Measurements from ENCODE around the gene L3MBTL4. TPM values are rescaled to one million over a fixed set of nuclear protein-coding genes. Genes with fewer than 3 reads are reported as not detected.

L3MBTL4 gene
- total and polyA plus RNA-seq, 4 donors, result 3.9 to 11.5 (median 6.5) TPM

- no peaks in the 10 kb centered on the region for H3K36me3 ChIP-seq (ENCODE audit: control insufficient read depth, insufficient read depth, low read length)
- H3K27me3 ChIP-seq (ENCODE audit: control insufficient read depth, insufficient read depth, low read length), result no peaks in the 10 kb centered on the region
- H3K4me3 ChIP-seq (ENCODE audit: low read depth, low read length), result no peak overlapping the region
- H3K4me1 ChIP-seq (ENCODE audit: control insufficient read depth, insufficient read depth, low read length), result no peaks in the 10 kb centered on the region
- no peak for DNase-seq (ENCODE audit: low read depth in 4 of 6, low spot score in 6 of 6)
- no peaks in the 10 kb centered on the region for H3K9me3 ChIP-seq (ENCODE audit: control insufficient read depth, insufficient read depth, low read length)
- H3K27ac ChIP-seq (ENCODE audit: low read depth, low read length), result no peak overlapping the region
- 89% methylated on average over 4 of the region's 4 CpGs for WGBS (ENCODE audit: insufficient coverage)
Observed at GRCh38 chr18:5977022-5977421, 437.7 kb downstream of the L3MBTL4 start.

DNA sequence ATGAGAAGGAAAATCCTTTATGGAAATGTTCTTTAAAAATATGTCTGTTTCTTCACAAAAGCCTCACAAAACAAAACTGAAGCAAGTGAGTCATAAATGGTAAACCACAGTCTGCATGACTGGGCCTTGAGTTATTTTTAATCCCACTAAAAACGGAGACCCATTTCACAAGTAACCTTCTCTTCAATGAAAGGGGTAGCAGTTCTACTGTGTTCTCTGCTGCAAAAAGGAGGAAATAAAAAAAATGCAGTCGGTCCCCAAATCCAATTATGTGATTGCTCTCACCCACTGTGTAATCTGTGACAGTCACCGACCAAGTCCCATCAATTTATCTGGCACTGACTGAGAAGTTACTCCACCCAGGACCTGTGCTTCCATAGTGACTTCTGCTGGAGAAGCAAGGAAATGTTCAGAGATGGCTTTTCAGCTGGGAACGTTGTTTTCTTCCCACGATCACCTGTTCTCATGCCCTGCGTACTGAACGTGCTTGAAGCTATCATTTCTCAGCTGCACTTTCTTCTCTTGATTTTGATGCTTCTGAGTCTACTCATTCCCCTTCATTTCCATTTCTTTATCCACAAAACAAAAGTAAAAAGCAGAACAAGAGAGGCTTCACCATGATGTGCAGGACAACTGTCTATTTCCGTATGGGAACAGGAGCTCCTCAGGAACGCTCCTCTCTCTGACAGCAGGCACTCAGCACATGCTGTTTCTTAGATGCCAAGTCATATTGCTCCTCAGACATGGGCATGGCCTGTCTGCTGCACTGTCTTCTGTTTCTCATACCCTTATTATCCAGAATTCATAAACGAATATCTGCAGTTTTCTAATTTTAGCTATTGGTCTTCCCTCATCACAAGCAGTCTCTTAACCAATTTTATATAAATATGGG, 439.4 kb downstream of the L3MBTL4 start:
- 75% methylated on average over 6 of the region's 10 CpGs for WGBS (ENCODE audit: insufficient coverage)
- DNase-seq (ENCODE audit: low read depth in 4 of 6, low spot score in 6 of 6), result no peak
- H3K9me3 ChIP-seq (ENCODE audit: control insufficient read depth, insufficient read depth, low read length), result no peaks in the 10 kb centered on the region
- no peak overlapping the region for H3K4me3 ChIP-seq (ENCODE audit: low read depth, low read length)
- no peak overlapping the region for H3K27ac ChIP-seq (ENCODE audit: low read depth, low read length)
- H3K27me3 ChIP-seq (ENCODE audit: control insufficient read depth, insufficient read depth, low read length), result no peaks in the 10 kb centered on the region
- no peaks in the 10 kb centered on the region for H3K4me1 ChIP-seq (ENCODE audit: control insufficient read depth, insufficient read depth, low read length)
- H3K36me3 ChIP-seq (ENCODE audit: control insufficient read depth, insufficient read depth, low read length), result no peaks in the 10 kb centered on the region

DNA sequence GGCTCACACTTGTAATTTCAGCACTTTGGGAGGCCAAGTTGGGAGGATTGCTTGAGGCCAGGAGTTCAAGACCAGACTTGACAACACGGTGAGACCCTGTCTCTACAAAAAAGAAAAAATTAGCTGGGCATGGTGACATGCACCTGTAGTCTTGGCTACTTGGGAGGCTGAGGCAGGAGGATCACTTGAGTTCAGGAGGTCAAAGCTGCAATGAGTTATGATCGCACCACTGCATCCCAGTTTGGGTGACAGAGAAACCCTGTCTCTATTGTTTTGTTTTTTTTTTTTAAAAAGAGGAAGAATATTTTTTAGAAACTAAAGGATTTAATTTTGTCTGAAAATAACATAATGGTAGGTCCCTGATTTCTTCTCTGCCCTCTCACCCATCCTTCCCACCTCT, 440.0 kb downstream of the L3MBTL4 start:
- WGBS (ENCODE audit: insufficient coverage), result 100% methylated on average over 1 of the region's 2 CpGs
- Histone ChIP-seq H3K4me3 (ENCODE audit: low read depth, low read length) (no peak overlapping the region), H3K27ac (ENCODE audit: low read depth, low read length) (no peak overlapping the region), H3K27me3 (ENCODE audit: control insufficient read depth, insufficient read depth, low read length) (no peaks in the 10 kb centered on the region), H3K9me3 (ENCODE audit: control insufficient read depth, insufficient read depth, low read length) (no peaks in the 10 kb centered on the region), H3K36me3 (ENCODE audit: control insufficient read depth, insufficient read depth, low read length) (no peaks in the 10 kb centered on the region), H3K4me1 (ENCODE audit: control insufficient read depth, insufficient read depth, low read length) (peaks cover 5% of the 10 kb centered on the region)
- no peak for DNase-seq (ENCODE audit: low read depth in 4 of 6, low spot score in 6 of 6)

- H3K27me3 ChIP-seq (ENCODE audit: control insufficient read depth, insufficient read depth, low read length), result no peaks in the 10 kb centered on the region
- no peaks in the 10 kb centered on the region for H3K9me3 ChIP-seq (ENCODE audit: control insufficient read depth, insufficient read depth, low read length)
- peaks cover 3% of the 10 kb centered on the region for H3K36me3 ChIP-seq (ENCODE audit: control insufficient read depth, insufficient read depth, low read length)
- peak in 1 of 6 donors; percentile 64 for DNase-seq (ENCODE audit: low read depth in 4 of 6, low spot score in 6 of 6)
- no peak overlapping the region for H3K4me3 ChIP-seq (ENCODE audit: low read depth, low read length)
- no peak overlapping the region for H3K27ac ChIP-seq (ENCODE audit: low read depth, low read length)
- WGBS (ENCODE audit: insufficient coverage), result 94% methylated on average over 2 of the region's 3 CpGs
- H3K4me1 ChIP-seq (ENCODE audit: control insufficient read depth, insufficient read depth, low read length), result peaks cover 15% of the 10 kb centered on the region
Observed at GRCh38 chr18:5973099-5973498, 441.6 kb downstream of the L3MBTL4 start.

GRCh38 chr18:5972298-5972697, 442.4 kb downstream of the L3MBTL4 start:
- peaks cover 15% of the 10 kb centered on the region for H3K4me1 ChIP-seq (ENCODE audit: control insufficient read depth, insufficient read depth, low read length)
- DNase-seq (ENCODE audit: low read depth in 4 of 6, low spot score in 6 of 6), result no peak
- 81% methylated on average over 3 of the region's 7 CpGs for WGBS (ENCODE audit: insufficient coverage)

GRCh38 chr18:5969989-5970403, 444.7 kb downstream of the L3MBTL4 start:
- WGBS (ENCODE audit: insufficient coverage), result 24% methylated on average over 3 of the region's 3 CpGs
- H3K4me3 ChIP-seq (ENCODE audit: low read depth, low read length), result no peak overlapping the region
- H3K9me3 ChIP-seq (ENCODE audit: control insufficient read depth, insufficient read depth, low read length), result no peaks in the 10 kb centered on the region
- H3K36me3 ChIP-seq (ENCODE audit: control insufficient read depth, insufficient read depth, low read length), result peaks cover 3% of the 10 kb centered on the region
- H3K27ac ChIP-seq (ENCODE audit: low read depth, low read length), result peak overlapping the region; percentile 42
- DNase-seq (ENCODE audit: low read depth in 4 of 6, low spot score in 6 of 6), result peak in 4 of 6 donors; percentile 22 to 75 (median 50)
- H3K4me1 ChIP-seq (ENCODE audit: control insufficient read depth, insufficient read depth, low read length), result peaks cover 20% of the 10 kb centered on the region
- no peaks in the 10 kb centered on the region for H3K27me3 ChIP-seq (ENCODE audit: control insufficient read depth, insufficient read depth, low read length)

More at GRCh38 chr18:5972298-5972697, 442.4 kb downstream of the L3MBTL4 start:
- Histone ChIP-seq H3K36me3 (ENCODE audit: control insufficient read depth, insufficient read depth, low read length) (peaks cover 3% of the 10 kb centered on the region), H3K27ac (ENCODE audit: low read depth, low read length) (no peak overlapping the region), H3K27me3 (ENCODE audit: control insufficient read depth, insufficient read depth, low read length) (no peaks in the 10 kb centered on the region), H3K9me3 (ENCODE audit: control insufficient read depth, insufficient read depth, low read length) (no peaks in the 10 kb centered on the region), H3K4me3 (ENCODE audit: low read depth, low read length) (no peak overlapping the region)

- H3K36me3 ChIP-seq (ENCODE audit: control insufficient read depth, insufficient read depth, low read length), result peaks cover 3% of the 10 kb centered on the region
- peaks cover 20% of the 10 kb centered on the region for H3K4me1 ChIP-seq (ENCODE audit: control insufficient read depth, insufficient read depth, low read length)
- H3K4me3 ChIP-seq (ENCODE audit: low read depth, low read length), result no peak overlapping the region
- peak overlapping the region; percentile 42 for H3K27ac ChIP-seq (ENCODE audit: low read depth, low read length)
- 84% methylated on average over 13 of the region's 16 CpGs for WGBS (ENCODE audit: insufficient coverage)
- H3K9me3 ChIP-seq (ENCODE audit: control insufficient read depth, insufficient read depth, low read length), result no peaks in the 10 kb centered on the region
- DNase-seq (ENCODE audit: low read depth in 4 of 6, low spot score in 6 of 6), result peak in 2 of 6 donors; percentile 15 to 61
- H3K27me3 ChIP-seq (ENCODE audit: control insufficient read depth, insufficient read depth, low read length), result no peaks in the 10 kb centered on the region
Observed at GRCh38 chr18:5969355-5969988, 445.2 kb downstream of the L3MBTL4 start.

DNA sequence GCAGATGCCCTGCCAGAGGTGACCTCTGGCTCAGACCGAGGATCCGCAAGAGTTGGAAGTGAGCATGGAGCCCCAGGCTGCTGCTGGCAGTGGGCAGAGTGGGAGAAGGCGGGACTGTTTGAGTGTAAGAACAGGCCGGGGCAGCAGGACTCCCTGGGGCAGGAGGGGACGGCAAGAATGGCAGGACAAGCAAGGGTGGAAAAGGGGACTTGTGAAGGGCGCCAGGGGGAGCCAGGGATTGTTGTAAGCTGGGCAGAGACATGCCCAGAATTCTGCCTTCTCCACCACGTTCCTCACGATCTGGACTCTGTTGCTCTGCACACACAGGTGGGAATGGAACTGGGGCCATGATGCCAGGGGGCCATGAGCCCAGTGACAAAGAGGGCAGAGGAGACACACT, 447.0 kb downstream of the L3MBTL4 start:
- H3K27ac ChIP-seq (ENCODE audit: low read depth, low read length), result no peak overlapping the region
- DNase-seq (ENCODE audit: low read depth in 4 of 6, low spot score in 6 of 6), result no peak
- no peaks in the 10 kb centered on the region for H3K9me3 ChIP-seq (ENCODE audit: control insufficient read depth, insufficient read depth, low read length)
- WGBS (ENCODE audit: insufficient coverage), result 93% methylated on average over 8 of the region's 8 CpGs
- peaks cover 3% of the 10 kb centered on the region for H3K36me3 ChIP-seq (ENCODE audit: control insufficient read depth, insufficient read depth, low read length)
- no peak overlapping the region for H3K4me3 ChIP-seq (ENCODE audit: low read depth, low read length)
- no peaks in the 10 kb centered on the region for H3K27me3 ChIP-seq (ENCODE audit: control insufficient read depth, insufficient read depth, low read length)
- peaks cover 28% of the 10 kb centered on the region for H3K4me1 ChIP-seq (ENCODE audit: control insufficient read depth, insufficient read depth, low read length)

- Histone ChIP-seq H3K9me3 (ENCODE audit: control insufficient read depth, insufficient read depth, low read length) (no peaks in the 10 kb centered on the region), H3K36me3 (ENCODE audit: control insufficient read depth, insufficient read depth, low read length) (peaks cover 3% of the 10 kb centered on the region), H3K4me3 (ENCODE audit: low read depth, low read length) (no peak overlapping the region), H3K4me1 (ENCODE audit: control insufficient read depth, insufficient read depth, low read length) (peaks cover 32% of the 10 kb centered on the region), H3K27me3 (ENCODE audit: control insufficient read depth, insufficient read depth, low read length) (no peaks in the 10 kb centered on the region), H3K27ac (ENCODE audit: low read depth, low read length) (no peak overlapping the region)
- WGBS (ENCODE audit: insufficient coverage), result 92% methylated on average over 7 of the region's 8 CpGs
- no peak for DNase-seq (ENCODE audit: low read depth in 4 of 6, low spot score in 6 of 6)
Observed at GRCh38 chr18:5967007-5967406, 447.7 kb downstream of the L3MBTL4 start.

Data from spinal cord (tissue), 10 donors.